Suppressor macrophage treated with lipopolysaccharide for 1 hour (primary cell): ENCODE data around the gene SCNN1G.
"Not testable (repeated sequence)": the region's sequence is repeated elsewhere in the genome, so short reads cannot be mapped to it uniquely, and the experiment has no call there.

Experiments
- DNase-seq, 3 donors: peaks; one replicate each; pipeline ENCODE4 v3.0.0-alpha.2; 2020 to 2022

Gene SCNN1G

DNA sequence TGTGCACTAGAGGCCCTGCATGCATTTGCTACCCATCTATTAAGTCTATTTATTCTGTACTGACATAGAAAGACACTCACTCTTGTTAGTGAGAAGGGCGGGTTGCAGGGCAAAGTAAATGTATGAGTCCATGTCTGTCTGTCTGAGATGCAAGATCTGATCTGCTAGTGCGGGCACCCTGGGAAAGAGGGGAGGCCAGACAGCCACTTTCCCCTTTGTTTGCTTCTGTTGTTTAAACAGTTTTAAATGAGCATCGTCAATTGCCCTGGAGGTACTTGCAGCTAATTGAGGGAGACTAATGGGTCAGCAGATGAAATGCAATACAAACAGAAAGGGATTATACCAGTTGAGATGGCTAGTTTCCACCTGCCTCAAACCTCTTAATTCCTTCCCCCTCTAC lies 24.9 kb downstream of the SCNN1G start:
- no peak for DNase-seq

DNA sequence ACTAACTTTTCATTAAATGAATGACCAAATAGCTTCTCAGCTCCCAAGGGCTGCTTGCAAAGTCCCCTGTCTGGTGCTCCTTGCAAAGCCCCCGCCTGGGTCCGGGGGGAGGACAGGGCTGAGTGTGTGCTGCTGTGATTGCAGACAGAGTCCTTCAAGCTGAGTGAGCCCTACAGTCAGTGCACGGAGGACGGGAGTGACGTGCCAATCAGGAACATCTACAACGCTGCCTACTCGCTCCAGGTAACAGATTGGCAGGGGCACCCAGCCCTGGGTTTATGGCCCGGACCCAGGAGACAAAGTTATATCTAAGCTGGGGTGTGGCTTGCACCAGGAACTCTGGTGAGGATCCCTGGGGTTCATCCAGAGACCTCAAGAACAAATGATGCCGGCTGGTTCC lies 27.1 kb downstream of the SCNN1G start:
- DNase-seq, result no peak

DNA sequence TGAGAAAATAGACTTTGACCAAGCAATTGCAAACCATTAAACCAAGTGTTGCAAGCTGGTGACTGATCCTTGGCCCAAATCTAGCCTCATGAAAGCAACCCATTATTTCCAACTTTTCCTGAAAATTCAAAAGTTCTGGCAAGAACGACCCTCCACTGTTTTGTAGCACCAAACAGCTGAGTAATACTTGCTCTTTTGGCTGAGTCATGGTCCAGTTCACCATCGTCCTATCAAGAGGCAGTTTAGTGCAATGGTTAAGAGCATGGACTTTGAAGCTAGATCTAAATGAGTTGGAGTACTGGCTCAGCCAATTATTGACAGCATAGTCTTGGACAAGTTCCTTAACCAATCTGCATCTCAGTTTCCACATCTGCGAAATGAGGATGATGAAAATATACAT lies 31.3 kb downstream of the SCNN1G start:
- DNase-seq, result no peak

DNA sequence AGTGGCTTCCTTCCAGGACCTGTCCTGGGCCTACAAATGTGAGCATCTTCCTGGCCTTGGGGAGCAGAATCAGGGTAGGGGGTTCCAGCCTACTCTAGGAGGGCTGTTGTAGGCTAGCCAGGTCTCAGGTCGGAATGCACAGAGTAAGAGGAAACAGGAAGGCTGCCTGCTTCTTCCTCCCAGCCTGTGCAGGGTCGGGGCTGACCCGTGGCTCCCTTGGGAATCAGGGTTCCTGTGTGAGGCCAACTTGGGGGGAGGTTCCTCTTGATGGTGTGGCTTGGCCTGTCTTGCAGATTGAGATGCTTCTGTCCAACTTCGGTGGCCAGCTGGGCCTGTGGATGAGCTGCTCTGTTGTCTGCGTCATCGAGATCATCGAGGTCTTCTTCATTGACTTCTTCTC lies 32.3 kb downstream of the SCNN1G start:
- no peak for DNase-seq

DNA sequence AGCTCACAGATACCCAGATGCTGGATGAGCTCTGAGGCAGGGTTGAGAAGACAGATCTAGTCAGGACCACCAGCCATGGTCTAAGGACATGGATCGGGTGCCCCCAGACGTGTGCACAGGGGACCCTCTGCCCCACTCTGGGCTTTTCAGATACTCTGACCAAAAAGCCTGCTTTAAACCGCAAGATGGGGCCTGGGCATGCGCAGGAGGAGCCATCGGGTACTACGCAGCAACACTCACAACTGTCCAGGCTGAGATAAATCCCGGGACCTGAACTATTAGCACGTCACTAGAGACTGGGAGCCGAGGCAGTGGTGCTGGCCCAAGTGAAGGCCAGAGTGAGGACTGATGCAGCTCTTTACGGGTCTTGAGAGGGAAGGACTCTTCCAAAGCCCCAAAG lies 32.9 kb downstream of the SCNN1G start:
- DNase-seq, result no peak

DNA sequence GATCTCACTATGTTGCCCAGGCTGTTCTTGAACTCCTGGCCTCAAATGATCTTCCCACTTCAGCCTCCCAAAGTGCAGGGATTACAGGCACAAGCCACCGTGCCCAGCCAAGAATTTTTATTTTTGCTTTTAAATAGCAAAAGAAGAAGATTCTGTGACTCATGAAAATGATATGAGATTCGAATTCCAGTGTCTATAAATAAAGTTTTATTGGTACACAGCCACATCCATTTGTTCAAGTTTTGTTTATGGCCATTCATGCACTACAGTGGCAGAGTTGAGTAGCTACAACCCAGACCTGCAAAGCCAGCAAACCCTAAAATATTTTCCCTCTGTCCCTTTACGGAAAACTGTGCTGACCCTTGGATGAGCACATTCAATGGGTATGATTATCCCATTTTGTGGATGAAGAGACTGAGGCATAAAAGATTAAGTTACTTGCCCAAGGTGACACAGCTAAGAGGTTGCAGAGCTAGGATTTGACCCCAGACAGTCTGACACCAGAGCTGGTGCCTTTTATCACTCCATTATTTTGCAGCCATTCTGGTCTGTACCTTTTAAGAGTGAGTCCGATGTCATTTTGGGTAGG lies 34.2 kb downstream of the SCNN1G start:
- no peak for DNase-seq

DNA sequence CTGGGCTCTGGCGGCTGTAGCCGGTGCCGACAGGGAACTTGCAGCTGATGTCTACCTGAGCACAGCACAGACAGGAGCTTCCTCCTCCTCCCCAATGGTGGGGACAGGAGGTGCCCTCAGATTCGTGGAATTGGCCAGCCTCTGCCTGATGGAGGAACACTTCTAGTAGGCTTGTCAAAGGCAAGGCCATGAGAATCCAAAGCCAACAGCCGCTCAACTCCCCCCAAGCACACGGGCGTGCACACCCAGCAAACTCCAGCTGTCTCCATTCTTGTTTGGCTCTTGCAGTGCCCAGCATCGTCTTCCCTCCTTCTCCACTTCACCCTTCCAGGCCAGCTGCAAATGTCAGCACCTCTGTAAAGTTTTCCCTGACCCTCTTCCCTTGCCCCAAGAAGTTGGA lies 35.1 kb downstream of the SCNN1G start:
- DNase-seq, result no peak

DNA sequence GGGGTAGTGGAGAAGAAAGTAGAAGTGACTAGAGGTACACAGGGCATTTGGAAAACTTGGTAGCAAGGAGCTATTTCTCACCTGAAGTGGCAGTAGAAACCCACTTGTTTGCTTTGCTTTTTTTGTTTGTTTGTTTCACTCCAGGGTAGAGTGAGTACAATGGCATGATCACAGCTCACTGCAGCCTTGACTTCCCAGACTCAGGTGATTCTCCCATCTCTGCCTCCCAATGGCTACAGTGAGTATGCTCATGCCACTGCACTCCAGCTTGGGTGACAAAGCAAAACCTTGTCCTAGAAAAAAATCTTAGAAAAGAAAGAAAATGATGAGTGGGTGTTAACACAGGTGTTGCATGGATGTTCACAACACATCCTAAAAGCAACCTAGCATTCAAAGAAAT lies 40.4 kb downstream of the SCNN1G start:
- no peak for DNase-seq

DNA sequence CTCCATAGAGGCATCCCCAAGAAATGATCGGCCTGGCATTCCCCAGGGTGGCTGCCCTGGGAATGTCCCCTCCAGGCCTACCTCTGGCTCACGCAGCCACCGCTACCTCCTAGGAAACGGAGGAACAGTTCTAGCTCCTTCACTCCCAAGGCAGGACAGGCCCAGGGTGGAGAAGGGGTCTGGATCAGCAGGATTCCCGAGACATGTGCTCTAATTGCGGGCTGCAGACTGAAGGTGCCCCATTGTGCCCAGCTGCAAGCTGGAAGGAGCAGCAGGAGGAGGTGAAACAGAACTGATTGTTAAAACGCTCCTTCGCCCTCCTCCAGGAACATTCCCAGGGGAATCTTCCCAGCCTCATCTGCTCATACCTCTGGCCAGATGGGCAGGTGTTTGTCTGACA lies 40.8 kb downstream of the SCNN1G start:
- DNase-seq, result no peak

DNA sequence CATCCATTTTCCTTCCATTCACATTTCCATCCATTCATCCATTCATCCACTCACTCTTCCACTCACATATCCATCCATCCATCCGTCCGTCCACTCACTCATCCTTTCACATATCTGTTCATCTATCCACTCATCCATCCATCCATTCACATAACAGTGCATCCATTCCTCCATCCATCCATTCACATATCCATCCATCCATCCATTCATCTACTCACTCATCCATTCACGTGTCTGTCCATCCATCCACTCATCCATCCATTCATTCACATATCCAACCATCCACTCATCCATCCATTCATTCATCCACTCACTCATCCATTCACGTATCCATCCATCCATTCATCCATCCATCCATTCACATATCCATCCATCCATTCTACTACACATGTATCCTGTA lies 42.6 kb downstream of the SCNN1G start:
- DNase-seq, result no peak

DNA sequence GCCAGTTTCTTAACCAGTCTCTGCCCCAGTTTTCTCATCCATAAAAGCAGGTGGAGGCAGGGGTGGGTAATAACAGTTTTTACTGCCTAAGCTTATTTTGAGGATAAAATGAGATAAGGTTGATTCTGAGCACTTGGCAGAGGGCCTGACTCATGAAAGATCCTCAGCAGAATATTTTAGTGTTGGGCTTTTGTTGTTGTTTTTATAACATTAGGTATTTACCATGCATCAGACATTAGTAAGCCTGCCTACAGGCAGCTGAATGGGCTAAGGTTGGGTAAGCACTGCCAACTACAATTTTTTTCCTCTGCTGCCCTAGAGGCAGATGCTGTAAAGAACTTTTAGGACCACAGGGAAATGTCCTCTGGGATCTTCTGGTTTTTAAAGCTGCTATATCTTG lies 43.1 kb downstream of the SCNN1G start:
- DNase-seq, result no peak

DNA sequence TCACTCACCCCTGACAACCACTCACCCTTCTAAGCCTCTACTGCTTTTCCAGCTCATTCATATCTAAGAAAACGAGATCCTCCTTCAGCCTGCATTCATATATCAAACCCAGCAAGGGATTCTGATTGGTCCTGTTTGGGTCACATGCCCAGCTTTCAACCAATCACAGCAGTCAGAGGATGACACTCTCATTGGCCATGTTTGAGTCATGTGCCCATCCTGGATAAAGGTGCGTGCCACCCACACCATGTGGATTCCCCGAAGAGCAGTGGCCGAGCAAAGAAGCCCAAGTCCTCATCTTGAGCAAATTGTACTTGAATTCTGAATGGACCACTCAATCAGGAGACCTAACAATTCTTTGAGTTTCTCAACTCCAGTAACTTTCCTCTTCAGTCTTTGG lies 45.0 kb downstream of the SCNN1G start:
- no peak for DNase-seq

DNA sequence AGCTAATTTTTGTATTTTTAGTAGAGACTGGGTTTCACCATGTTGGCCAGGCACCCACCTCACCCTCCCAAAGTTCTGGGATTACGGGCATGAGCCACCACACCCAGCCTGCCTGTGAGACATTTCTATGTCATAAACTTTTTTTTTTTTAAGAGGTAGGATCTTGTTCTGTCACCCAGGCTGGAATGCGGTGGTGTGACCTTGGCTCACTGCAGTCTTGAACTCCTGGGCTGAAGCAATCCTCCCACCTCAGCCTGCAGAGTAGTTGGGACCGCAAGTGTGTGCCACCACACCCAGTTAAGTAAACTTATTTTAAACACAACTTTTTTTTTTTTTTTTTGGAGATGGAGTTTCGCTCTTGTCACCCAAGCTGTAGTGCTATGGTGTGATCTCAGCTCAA lies 47.2 kb downstream of the SCNN1G start:
- DNase-seq, result no peak

DNA sequence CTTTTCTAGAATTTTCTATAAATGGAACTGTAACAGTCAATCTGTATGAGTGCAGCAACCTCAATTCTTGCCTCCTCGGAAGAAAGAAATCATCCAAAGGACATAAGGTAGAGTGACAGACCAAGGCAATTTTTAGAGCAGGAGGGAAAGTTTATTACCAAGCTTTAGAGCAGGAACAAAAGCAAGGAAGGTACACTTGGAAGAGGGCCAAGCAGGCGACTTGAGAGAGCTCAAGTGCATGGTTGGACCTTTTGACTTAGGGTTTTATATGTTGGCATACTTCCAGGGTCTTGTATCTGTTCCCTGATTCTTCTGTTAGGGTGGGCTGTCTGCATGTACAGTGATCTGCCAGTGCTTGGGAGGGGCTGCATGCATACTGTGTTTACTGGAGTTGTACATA lies 50.3 kb downstream of the SCNN1G start:
- no peak for DNase-seq

DNA sequence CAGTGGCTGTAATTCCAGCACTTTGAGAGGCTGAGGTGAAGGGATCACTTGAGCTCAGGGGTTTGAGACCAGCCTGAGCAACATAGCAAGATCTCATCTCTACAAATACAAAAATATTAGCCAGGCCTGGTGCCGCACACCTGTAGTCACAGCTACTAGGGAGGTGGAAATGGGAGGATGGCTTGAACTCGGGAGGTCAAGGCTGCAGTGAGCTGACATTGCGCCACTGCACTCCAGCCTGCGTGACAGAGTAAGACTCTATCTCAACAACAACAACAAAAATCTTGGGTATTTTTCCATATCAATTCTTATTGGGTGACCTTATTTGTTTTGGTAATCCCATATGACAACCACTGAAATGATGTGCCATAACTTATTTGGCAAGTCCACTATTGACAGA lies 52.6 kb downstream of the SCNN1G start:
- DNase-seq, result no peak

DNA sequence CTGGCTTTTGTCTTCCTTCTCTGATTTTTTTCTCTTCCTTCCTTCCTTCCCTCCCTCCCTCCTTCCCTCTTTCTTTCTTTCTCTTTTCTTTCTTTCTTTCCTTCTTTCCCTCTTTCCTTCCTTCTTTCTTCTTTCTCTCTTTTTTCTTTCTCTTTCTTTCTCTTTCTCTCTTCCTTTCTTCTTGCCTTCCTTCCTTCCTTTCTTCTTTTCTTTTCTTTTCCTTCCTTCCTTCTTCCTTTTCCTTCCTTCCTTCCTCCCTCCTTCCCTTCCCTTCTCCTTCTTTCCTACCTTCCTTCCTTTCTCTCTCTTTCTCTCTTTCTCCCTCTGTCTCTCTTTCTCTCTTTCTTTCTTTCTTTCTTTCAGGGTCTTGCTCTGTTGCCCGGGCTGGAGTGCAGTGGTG lies 54.4 kb downstream of the SCNN1G start:
- no peak for DNase-seq

DNA sequence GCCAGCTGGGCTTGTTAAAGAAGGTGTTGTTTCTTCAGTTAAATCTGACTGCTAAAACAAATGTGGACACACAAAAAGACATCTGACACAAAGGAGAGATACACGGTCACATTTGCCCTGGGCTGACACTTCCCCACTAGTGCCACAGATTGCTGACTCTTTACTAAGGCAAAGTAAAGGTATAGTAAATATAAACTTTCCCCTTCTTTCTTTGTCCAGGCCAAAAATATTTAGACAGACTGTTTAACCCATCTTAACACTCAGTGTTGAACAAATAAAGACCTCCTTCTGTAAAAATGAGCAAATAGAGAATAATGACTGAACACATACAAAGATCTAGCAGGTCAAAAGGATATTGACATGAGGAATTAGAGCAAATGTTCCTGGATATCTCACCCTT lies 58.4 kb downstream of the SCNN1G start:
- no peak for DNase-seq

DNA sequence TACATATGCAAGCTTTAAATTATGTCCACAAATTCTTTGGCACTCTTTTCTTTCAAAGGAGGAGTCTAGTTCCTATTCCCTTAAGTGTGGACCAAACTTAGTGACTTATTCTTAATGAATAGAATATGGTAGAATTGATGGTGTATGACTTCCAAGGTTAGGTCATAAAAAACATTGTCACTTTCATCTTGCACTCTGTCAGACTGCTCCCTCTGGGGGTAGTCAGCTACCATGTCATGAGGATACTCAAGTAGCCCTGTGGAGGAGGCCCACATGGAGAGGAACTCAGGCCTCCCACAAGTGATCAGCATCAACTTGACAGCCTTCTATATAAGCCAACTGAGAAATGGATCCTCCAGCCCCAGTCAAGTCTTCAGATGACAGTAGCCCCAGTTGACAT lies 61.6 kb downstream of the SCNN1G start:
- no peak for DNase-seq

DNA sequence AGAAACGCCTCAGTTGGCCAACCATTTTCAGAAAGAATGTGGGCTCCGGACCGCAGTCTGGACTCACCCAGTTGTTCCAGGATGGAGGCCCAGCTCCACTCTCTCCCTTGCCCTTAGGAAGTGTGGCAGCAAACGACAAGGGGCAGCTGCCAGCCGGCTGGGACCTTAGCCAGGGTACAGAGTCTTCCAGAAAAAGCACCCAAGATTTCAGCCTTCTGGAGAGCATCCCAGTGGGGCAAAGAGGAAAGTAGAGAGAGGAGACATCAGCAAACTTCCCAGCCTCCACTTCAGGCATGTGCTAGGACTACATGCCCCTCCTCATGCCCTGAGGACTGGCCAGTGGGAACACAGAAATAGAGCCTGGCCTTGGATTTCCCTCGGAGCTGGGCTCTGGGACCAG lies 62.7 kb downstream of the SCNN1G start:
- no peak for DNase-seq

DNA sequence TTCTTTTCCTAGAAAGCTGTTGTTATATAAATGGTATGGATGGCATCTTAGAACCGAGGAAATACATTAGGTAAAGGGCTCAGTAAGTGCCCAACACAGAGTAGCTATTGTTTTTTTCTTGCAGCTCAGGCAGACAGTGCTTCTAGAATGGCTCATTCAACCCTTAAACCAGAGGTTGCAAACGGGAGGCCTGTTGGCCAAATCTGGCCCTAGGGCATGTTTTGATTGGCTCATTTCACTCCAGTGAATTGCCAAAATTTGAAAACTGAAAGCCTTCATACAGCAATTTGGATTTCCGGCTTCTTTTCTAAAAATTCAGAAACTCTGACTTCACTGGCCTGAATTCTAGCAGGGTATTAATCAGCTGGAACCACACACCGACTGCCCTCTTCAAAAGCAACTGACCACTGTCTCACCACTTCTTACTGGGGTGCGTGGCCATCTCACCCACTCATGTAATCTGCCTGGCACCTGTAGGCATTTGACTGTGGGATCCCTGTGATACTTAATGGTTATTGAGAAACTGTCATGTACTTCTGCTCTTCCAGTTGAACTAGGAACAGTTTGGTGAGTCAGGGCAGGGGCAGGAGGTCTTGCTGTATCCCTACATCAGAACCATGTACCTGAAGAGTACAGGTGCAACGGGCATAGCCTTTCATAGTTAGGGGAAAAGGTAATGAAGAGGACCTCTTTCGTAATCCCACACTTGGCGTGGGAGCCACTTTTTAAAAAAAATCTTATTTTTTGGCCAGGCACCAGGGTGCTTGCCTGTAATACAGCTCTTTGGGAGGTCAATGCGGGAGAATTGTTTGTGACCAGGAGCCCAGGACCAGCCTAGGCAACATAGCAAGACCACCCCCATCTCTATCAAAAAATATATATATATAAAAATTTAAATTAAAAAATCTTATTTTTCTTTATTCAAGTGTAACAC lies 66.0 kb downstream of the SCNN1G start:
- no peak for DNase-seq

DNA sequence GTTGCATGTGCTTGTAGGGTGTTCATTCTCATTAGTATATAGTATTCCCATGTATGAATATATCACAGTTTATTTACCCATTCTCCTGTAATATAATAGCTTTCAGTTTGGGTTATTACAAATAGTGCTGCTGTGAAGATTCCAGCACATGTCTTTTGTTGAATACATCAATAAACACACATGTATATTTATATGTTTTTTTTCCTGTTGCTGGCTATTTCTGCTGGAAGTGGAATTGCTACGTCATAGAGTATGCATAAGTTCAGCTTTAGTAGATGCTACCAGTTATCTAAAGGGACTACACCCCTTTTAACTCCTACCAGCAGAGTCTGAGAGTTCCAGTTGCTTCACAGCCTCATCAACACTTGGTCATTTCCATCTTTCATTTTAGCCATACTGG lies 67.3 kb downstream of the SCNN1G start:
- no peak for DNase-seq

DNA sequence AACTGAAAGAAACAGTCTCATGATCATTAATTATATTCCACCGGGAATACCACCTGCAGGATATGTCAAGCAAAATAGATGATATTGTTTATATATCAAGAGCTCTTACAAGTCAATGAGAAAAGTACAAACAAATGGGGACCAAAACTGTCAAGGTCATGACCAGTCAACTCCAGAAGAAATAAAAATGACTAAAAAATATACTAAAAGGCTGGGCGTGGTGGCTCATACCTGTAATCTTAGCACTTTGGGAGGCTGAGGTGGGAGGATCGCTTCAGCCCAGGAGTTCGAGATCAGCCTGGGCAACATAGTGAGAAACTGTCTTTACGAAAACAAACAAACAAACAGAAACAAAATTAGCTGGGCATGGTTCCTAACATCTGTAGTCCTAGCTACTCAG lies 69.8 kb downstream of the SCNN1G start:
- no peak for DNase-seq

DNA sequence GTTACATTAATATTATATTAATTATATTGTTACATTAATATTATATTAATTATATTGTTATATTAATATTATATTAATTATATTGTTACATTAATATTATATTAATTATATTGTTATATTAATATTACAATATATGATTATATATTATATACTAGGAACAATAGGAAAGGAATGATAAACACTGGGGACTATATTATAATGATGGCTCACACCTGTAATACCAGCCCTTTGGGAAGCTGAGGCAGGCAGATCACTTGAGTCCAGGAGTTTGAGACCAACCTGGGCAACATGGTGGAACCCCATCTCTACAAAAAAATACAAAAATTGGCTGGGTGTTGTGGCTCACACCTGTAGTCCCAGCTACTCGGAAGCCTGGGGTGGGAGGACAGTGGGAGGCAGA lies 71.1 kb downstream of the SCNN1G start:
- not testable (repeated sequence) for DNase-seq

DNA sequence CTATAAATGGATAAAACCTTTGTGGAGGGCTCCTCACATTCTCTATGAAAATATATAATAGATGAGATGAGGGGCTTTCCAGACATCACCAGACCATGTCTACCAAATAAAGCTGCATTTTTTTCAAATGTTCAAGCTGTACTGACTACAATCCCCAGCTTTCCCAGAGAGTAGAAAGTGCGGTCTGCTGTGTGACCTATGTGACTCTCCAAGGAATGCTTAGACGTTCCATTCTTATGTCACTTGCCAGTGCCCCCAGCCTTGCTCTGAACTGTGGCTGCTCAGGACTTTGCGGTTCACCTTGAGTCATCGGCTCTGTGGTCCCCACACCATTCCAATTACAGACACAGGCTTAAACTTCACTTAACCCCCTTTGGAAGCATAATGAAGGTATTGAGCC lies 71.8 kb downstream of the SCNN1G start:
- DNase-seq, result no peak

DNA sequence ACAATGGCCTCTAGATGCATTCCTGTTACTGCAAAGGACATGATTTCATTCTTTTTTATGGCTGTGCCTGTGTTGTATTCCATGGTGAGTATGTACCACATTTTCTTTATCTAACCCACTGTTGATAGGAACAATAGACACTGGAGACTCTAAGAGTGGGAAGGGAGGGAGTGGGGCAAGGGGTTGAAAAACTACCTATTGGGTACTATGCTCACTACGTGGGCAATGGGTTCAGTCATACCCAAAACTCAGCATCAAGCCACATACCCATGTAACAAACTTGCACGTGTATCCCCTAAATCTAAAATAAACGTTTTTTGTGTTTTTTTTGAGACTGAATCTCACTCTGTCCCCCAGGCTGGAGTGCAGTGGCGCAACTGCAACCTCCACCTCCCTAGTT lies 72.5 kb downstream of the SCNN1G start:
- DNase-seq, result no peak
